OCI-LY3 (cell line): ENCODE results near the gene KCNMA1.

Experiments used
- EZH2phosphoT487 ChIP-seq: fragments of 200-600 bp; shearing (Covaris generic); IDR thresholded peaks from 2 replicates; pipeline ENCODE4 v1.6.1; 2018; ENCODE audit warnings: antibody characterized with exemption, mixed run types, low read depth
- TF ChIP-seq, protein P1 (sequence below): fragments of 200-600, 300-600 bp; sonication (generic); IDR thresholded peaks from 2 replicates; pipeline ENCODE4 v1.5.1; 2014; ENCODE audit warnings: antibody characterized with exemption, low read length, low read depth

DNA sequence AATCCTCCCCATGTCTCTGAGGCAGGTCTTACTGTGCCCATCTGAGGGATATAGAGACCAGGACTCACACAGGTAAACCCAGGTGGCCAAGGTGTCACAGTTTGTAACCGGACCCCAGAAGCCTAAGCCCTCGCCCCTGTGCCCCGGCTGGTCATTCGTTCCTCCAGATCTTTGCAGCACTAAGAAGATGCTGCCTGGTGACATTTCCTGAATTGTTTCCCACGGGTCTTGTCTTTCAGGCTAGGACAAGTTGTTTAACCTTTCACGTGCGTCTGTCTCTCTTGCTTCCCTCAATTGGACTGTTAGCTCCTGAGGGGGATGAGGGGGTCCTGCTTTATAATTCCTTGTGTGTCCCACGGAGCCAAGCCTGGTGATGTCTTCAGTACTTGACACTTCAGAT, 158.0 kb downstream of the KCNMA1 start:
- TF ChIP-seq, protein P1, sequence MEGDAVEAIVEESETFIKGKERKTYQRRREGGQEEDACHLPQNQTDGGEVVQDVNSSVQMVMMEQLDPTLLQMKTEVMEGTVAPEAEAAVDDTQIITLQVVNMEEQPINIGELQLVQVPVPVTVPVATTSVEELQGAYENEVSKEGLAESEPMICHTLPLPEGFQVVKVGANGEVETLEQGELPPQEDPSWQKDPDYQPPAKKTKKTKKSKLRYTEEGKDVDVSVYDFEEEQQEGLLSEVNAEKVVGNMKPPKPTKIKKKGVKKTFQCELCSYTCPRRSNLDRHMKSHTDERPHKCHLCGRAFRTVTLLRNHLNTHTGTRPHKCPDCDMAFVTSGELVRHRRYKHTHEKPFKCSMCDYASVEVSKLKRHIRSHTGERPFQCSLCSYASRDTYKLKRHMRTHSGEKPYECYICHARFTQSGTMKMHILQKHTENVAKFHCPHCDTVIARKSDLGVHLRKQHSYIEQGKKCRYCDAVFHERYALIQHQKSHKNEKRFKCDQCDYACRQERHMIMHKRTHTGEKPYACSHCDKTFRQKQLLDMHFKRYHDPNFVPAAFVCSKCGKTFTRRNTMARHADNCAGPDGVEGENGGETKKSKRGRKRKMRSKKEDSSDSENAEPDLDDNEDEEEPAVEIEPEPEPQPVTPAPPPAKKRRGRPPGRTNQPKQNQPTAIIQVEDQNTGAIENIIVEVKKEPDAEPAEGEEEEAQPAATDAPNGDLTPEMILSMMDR, result no peak
- no peak for TF ChIP-seq EZH2phosphoT487
